ENCODE results near the gene CYP24A1. TPM values are rescaled to one million over a fixed set of nuclear protein-coding genes. Genes with fewer than 3 reads are reported as not detected.

The CYP24A1 gene
- not detected for polyA plus RNA-seq (2012; ENCODE audit: insufficient read length, low read depth)

DNA sequence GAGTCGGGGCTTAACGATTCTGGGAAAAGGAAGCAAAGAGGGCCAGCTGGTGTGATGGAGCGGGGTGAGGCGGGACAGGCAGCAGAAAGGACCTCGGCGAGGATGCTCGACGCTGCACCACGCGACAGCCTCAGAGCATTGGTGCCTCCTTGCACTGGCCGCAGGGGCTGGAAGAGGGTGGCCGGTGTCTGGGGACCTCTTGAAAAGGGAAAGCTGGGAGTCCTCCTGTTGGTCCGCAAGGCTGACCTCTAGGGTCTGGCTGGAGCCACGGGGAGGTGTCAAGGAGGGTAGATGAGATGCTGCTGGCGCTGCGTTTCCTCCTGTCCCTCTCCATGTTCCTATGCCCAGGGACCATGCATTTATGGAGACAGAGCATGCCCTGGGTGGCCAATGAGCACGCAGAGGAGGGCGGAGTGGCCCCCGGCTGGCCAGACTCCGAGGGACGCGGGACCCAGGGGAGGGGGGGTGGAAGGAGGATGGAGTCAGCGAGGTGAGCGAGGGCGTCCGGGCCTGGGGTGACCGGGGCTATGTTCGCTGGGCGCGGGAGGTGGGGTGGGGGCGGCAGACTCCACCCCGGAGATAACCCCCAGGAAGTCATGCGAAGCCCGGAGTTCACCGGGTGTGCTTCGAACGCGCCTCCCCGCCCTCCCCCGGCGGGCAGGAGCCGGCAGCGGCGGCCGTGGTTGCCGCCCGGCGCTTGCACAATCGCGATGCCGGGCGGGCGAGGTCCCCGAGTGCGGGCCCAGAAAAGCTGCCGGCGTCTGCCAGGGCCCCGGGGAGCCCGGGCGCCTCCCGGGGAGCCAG is at the start of gene CYP24A1:
Gene CYP24A1 (minus strand): TSS at position 334 of the 804 bp plus-strand sequence. CDS start 407 bp downstream, outside the sequence.
- TF ChIP-seq POLR2AphosphoS5 (IDR thresholded peaks at IDR 0.05; ENCODE audit: low read depth, low read length): no peak
- TF ChIP-seq SIN3A (IDR thresholded peaks at IDR 0.05; ENCODE audit: borderline replicate concordance, insufficient read depth, low read length): no peak
- TF ChIP-seq FOXP2 (optimal IDR thresholded peaks at IDR 0.05; ENCODE audit: borderline replicate concordance, extremely low read depth, extremely low read length, insufficient read depth): no peak
- no peak for TF ChIP-seq TAF1 (IDR thresholded peaks at IDR 0.05; ENCODE audit: borderline replicate concordance, insufficient read depth, low read length)
- TF ChIP-seq, protein P1, sequence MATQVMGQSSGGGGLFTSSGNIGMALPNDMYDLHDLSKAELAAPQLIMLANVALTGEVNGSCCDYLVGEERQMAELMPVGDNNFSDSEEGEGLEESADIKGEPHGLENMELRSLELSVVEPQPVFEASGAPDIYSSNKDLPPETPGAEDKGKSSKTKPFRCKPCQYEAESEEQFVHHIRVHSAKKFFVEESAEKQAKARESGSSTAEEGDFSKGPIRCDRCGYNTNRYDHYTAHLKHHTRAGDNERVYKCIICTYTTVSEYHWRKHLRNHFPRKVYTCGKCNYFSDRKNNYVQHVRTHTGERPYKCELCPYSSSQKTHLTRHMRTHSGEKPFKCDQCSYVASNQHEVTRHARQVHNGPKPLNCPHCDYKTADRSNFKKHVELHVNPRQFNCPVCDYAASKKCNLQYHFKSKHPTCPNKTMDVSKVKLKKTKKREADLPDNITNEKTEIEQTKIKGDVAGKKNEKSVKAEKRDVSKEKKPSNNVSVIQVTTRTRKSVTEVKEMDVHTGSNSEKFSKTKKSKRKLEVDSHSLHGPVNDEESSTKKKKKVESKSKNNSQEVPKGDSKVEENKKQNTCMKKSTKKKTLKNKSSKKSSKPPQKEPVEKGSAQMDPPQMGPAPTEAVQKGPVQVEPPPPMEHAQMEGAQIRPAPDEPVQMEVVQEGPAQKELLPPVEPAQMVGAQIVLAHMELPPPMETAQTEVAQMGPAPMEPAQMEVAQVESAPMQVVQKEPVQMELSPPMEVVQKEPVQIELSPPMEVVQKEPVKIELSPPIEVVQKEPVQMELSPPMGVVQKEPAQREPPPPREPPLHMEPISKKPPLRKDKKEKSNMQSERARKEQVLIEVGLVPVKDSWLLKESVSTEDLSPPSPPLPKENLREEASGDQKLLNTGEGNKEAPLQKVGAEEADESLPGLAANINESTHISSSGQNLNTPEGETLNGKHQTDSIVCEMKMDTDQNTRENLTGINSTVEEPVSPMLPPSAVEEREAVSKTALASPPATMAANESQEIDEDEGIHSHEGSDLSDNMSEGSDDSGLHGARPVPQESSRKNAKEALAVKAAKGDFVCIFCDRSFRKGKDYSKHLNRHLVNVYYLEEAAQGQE (IDR thresholded peaks at IDR 0.05; ENCODE audit: insufficient read depth in 1 of 2, low read depth in 2 of 2, low read length in 2 of 2): no peak

DNA sequence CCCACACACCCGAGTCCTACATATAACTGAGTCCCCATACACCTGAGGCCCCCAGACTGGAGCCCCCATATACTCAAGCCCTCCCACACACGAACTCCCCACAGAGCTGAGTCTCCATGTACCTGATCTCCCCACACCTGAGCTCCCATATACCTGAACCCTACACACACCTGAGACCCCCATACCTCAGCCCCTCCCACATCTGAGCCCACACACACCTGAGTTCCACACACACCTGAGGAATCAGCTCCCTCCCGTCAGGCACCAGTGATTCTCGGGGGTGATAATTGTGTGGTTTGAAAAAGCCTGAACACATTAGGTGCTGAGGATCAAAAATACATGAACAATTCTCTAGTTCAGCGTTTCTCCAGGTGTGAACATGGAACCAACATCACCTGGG is 49.5 kb upstream of the CYP24A1 start:
- TF ChIP-seq FOXP2 (optimal IDR thresholded peaks at IDR 0.05; ENCODE audit: borderline replicate concordance, extremely low read depth, extremely low read length, insufficient read depth): no peak
- no peak for TF ChIP-seq SIN3A (IDR thresholded peaks at IDR 0.05; ENCODE audit: borderline replicate concordance, insufficient read depth, low read length)
- TF ChIP-seq, protein P1 (IDR thresholded peaks at IDR 0.05; ENCODE audit: insufficient read depth in 1 of 2, low read depth in 2 of 2, low read length in 2 of 2): no peak
- no peak for TF ChIP-seq POLR2AphosphoS5 (IDR thresholded peaks at IDR 0.05; ENCODE audit: low read depth, low read length)

DNA sequence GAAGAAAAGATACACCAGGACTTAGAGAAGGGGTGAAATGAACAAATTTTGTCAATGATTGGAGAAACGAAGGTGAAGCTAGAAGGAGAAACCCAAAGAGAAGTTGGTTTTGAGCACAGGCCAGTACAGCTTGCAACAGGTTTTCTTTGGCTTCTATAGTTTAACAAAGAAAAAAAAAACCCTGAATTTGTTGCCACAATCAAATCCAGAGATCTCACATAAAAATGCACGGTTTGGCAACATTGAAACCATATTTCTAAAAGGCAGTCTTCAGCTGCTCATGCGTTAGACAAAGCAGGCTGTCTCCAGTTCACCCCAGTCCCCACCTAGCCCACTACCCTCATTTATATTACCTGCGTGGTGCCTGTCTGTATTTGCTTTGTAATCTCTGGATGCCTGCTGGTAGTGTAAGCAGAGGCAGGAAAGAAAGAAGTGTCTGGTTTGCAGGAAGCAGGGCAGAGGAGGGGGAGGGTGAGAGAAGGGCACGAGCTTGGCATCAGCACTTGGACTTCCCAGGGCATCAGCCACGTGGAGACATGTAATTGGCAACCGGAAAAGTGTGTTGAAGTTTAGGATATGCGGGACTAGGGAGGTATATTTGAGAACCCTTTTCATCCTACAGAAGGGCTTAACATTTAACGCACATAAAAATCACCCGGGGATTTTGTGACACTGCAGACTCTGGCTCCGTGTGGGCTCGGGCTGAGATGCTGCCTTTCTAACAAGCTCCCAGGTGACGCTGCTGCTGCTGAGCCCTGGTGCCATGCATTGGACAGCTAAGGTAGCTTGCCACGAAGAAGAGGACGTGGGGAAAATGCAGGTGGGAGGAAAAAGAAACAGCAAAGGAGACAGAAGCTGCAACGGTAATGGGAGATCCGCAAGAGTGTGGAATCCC is 48.5 kb upstream of the CYP24A1 start:
- TF ChIP-seq FOXP2 (optimal IDR thresholded peaks at IDR 0.05; ENCODE audit: borderline replicate concordance, extremely low read depth, extremely low read length, insufficient read depth) (no peak), POLR2AphosphoS5 (IDR thresholded peaks at IDR 0.05; ENCODE audit: low read depth, low read length) (no peak), TAF1 (IDR thresholded peaks at IDR 0.05; ENCODE audit: borderline replicate concordance, insufficient read depth, low read length) (no peak), SIN3A (IDR thresholded peaks at IDR 0.05; ENCODE audit: borderline replicate concordance, insufficient read depth, low read length) (no peak)
- TF ChIP-seq, protein P1 (IDR thresholded peaks at IDR 0.05; ENCODE audit: insufficient read depth in 1 of 2, low read depth in 2 of 2, low read length in 2 of 2): no peak

DNA sequence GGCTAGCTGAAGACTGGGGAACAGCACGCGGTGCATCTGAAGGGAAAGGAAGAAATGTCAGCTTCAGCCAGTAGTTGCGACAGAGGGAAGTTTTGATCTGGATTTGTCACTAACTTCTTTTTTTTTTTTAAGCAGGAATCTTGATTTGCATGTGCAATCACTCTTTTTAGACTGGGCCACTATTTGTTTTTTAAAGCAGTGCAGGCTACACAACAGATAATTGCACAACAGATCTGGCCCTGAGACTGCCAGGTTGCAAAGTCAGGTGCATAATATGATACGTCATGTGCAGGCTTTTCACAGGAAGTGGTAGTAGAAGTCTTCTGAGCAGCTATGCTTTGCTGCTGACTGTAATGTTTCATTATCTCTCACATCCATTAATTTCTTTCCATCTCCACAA is 47.6 kb upstream of the CYP24A1 start:
- TF ChIP-seq TAF1 (IDR thresholded peaks at IDR 0.05; ENCODE audit: borderline replicate concordance, insufficient read depth, low read length) (no peak), FOXP2 (optimal IDR thresholded peaks at IDR 0.05; ENCODE audit: borderline replicate concordance, extremely low read depth, extremely low read length, insufficient read depth) (no peak), POLR2AphosphoS5 (IDR thresholded peaks at IDR 0.05; ENCODE audit: low read depth, low read length) (no peak), SIN3A (IDR thresholded peaks at IDR 0.05; ENCODE audit: borderline replicate concordance, insufficient read depth, low read length) (no peak)
- TF ChIP-seq, protein P1 (IDR thresholded peaks at IDR 0.05; ENCODE audit: insufficient read depth in 1 of 2, low read depth in 2 of 2, low read length in 2 of 2): no peak

All from PFSK-1 (cell line).